GM18909 (cell line): Measurements from ENCODE around the gene CHST12.

ENCODE experiments used
- ATAC-seq: cut with Tn5 transposase; IDR thresholded peaks from one replicate; pipeline ENCODE4 v1.9.1; 2021; ENCODE audit warnings: mild to moderate bottlenecking; ENCODE audit not compliant: unreplicated experiment, poor library complexity

Gene CHST12

GRCh38 chr7:2495418-2496299 is 92.2 kb downstream of the CHST12 start:
- no peak for ATAC-seq

GRCh38 chr7:2496375-2496774 is 93.0 kb downstream of the CHST12 start:
- ATAC-seq: no peak

GRCh38 chr7:2497065-2497464 is 93.7 kb downstream of the CHST12 start:
- no peak for ATAC-seq

DNA sequence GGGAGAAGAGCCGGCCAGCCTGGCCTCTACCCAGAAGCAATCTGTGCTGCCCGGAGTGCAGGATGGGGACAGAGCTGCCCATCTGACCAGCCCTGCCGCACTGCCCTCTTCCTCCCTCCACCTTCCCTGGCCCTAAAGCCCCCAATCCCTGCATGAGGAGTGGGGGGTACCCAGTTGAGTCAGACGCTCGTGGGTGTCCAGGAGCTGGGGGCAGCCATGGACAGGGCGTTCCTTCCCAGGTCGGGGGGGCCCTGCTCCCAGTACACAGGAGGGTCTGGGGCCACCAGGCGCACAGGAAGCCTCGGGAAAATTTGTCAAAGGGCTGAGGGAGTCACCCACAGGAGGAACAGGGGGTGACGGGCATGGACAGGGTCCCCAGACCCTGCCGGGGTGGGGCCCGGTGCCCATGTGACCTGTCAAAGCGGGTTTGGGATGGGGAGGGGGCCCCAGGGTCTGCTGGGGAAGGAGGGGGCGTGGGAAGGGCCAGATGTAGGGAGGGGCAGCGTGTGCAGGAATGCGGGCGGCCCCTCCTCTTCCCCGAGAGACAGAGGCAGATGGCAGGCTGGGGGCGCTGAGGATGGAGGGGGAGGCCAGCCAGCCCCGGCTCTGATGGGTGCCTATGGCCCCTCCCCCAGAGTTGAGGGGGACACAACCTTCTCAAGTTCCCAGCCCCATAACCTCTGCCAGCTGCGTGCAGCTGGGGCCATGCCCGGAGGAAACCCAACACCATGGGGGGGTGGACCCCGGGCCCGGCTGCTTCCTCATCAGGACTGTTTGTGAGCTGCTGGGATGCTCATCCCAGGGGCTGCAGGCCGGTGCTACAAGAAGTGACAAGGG is 94.3 kb downstream of the CHST12 start:
- no peak for ATAC-seq
